GM12864 (cell line): ENCODE results near the gene TPM1.

ENCODE experiments used
- DNase-seq: peaks from one replicate; pipeline ENCODE4 v3.0.0-alpha.2; 2011; ENCODE audit warnings: low read depth
- H3K4me3 ChIP-seq: 2 replicates; pipeline ENCODE4 v1.5.1; 2011; ENCODE audit warnings: mild to moderate bottlenecking, low read depth, low read length, control low read depth
- CTCF ChIP-seq: IDR thresholded peaks from 2 replicates; pipeline ENCODE4 v1.5.1; 2011; ENCODE audit warnings: low read depth, mild to moderate bottlenecking, moderate library complexity, low read length, control low read depth, inconsistent platforms; ENCODE audit errors: missing control alignments

The TPM1 gene

GRCh38 chr15:63086947-63087346 lies 44.4 kb downstream of the TPM1 start:
- no peak overlapping the region for H3K4me3 ChIP-seq
- no peak for DNase-seq
- no peak for TF ChIP-seq CTCF

GRCh38 chr15:63088533-63089245 lies 46.1 kb downstream of the TPM1 start:
- DNase-seq = no peak
- no peak overlapping the region for H3K4me3 ChIP-seq
- TF ChIP-seq CTCF = no peak

- no peak overlapping the region for H3K4me3 ChIP-seq
- no peak for DNase-seq
- TF ChIP-seq CTCF = no peak
These were observed 46.9 kb downstream of the TPM1 start for GRCh38 chr15:63089260-63090043.

- TF ChIP-seq CTCF = no peak
- no peak for DNase-seq
- no peak overlapping the region for H3K4me3 ChIP-seq
These were observed 47.9 kb downstream of the TPM1 start for GRCh38 chr15:63090472-63090871.

GRCh38 chr15:63090887-63091286 lies 48.3 kb downstream of the TPM1 start:
- DNase-seq = no peak
- TF ChIP-seq CTCF = no peak
- no peak overlapping the region for H3K4me3 ChIP-seq

GRCh38 chr15:63091679-63092446 lies 49.3 kb downstream of the TPM1 start:
- DNase-seq = no peak
- H3K4me3 ChIP-seq = no peak overlapping the region
- TF ChIP-seq CTCF = no peak
